GM23338 (cell line): ENCODE measurements around the gene COL6A1. TPM values are rescaled to one million over a fixed set of nuclear protein-coding genes. Genes with fewer than 3 reads are reported as not detected.
A peak's percentile ranks its signal among the peaks of the same experiment; 100 is the strongest.

Experiments
- ATAC-seq: fragments of 200-7000 bp; cut with Tn5 transposase; 3 replicates; pipeline ENCODE4 v1.9.1; 2020
- DNase-seq: peaks from one replicate; pipeline ENCODE4 v3.0.0-alpha.2; 2015; ENCODE audit warnings: low spot score
- H2AFZ ChIP-seq: fragments of 200-600 bp; sonication (generic); 2 replicates; pipeline ENCODE4 v1.8.0; 2016; ENCODE audit warnings: antibody characterized with exemption, mild to moderate bottlenecking, moderate library complexity
- H3F3A ChIP-seq: fragments of 200-600 bp; sonication (generic); replicated peaks from 2 replicates; pipeline ENCODE4 v1.8.0; 2017; ENCODE audit warnings: antibody characterized with exemption, mixed run types, low read depth
- H3K27ac ChIP-seq: fragments of 200-600 bp; sonication (generic); 2 replicates; pipeline ENCODE4 v1.6.1; 2016; ENCODE audit warnings: low read depth
- H3K27me3 ChIP-seq: fragments of 200-600 bp; sonication (generic); 2 replicates; pipeline ENCODE4 v1.8.0; 2016; ENCODE audit warnings: mild to moderate bottlenecking, mixed run types, moderate library complexity; ENCODE audit not compliant: insufficient read depth
- H3K36me3 ChIP-seq: fragments of 200-600 bp; sonication (generic); 2 replicates; pipeline ENCODE4 v1.8.0; 2016; ENCODE audit warnings: mild to moderate bottlenecking; ENCODE audit not compliant: insufficient read depth
- H3K4me1 ChIP-seq: fragments of 200-600 bp; sonication (generic); 2 replicates; pipeline ENCODE4 v1.8.0; 2016; ENCODE audit warnings: mild to moderate bottlenecking, moderate library complexity; ENCODE audit not compliant: insufficient read depth
- H3K4me2 ChIP-seq: fragments of 200-600 bp; sonication (generic); 2 replicates; pipeline ENCODE4 v1.7.1; 2017; ENCODE audit warnings: mixed run types
- H3K4me3 ChIP-seq: fragments of 200-600 bp; sonication (generic); 2 replicates; pipeline ENCODE4 v1.6.1; 2016; ENCODE audit warnings: mixed run types
- H3K79me2 ChIP-seq: fragments of 200-600 bp; sonication (generic); replicated peaks from 2 replicates; pipeline ENCODE4 v1.8.0; 2017; ENCODE audit warnings: mild to moderate bottlenecking; ENCODE audit not compliant: insufficient read depth
- H3K9me2 ChIP-seq: fragments of 200-600 bp; sonication (generic); 2 replicates; pipeline ENCODE4 v1.8.0; 2017; ENCODE audit not compliant: insufficient read depth
- H4K20me1 ChIP-seq: fragments of 200-600 bp; sonication (generic); replicated peaks from 2 replicates; pipeline ENCODE4 v1.8.0; 2017; ENCODE audit warnings: mild to moderate bottlenecking; ENCODE audit not compliant: insufficient read depth
- H3K27ac Mint-ChIP-seq: 2 replicates; pipeline ENCODE4 v1.8.0; 2020; ENCODE audit warnings: inconsistent platforms, mild to moderate bottlenecking, moderate library complexity, mixed read lengths
- H3K27me3 Mint-ChIP-seq: 3 replicates; pipeline ENCODE4 v1.8.0; 2022; ENCODE audit warnings: low read depth, mild to moderate bottlenecking, moderate library complexity, mixed read lengths, inconsistent platforms; ENCODE audit not compliant: insufficient read depth, poor library complexity
- H3K36me3 Mint-ChIP-seq: 3 replicates; pipeline ENCODE4 v1.8.0; 2021; ENCODE audit warnings: low read depth, mild to moderate bottlenecking, inconsistent platforms, moderate library complexity, mixed read lengths
- H3K4me1 Mint-ChIP-seq: 3 replicates; pipeline ENCODE4 v1.8.0; 2020; ENCODE audit warnings: mild to moderate bottlenecking, inconsistent platforms, mixed read lengths
- H3K4me3 Mint-ChIP-seq: 3 replicates; pipeline ENCODE4 v1.8.0; 2021; ENCODE audit warnings: moderate library complexity, mild to moderate bottlenecking, inconsistent platforms, mixed read lengths
- H3K9me3 Mint-ChIP-seq: 3 replicates; pipeline ENCODE4 v1.8.0; 2020; ENCODE audit warnings: moderate library complexity, mild to moderate bottlenecking, inconsistent platforms, mixed read lengths
- CREB1 ChIP-seq: fragments of 250-450 bp; sonication (Bioruptor Pico); IDR thresholded peaks from 2 replicates; pipeline ENCODE4 v1.5.0; 2020; ENCODE audit warnings: low read depth, mild to moderate bottlenecking, moderate library complexity
- EZH2phosphoT487 ChIP-seq: fragments of 200-600 bp; sonication (generic); IDR thresholded peaks from one replicate; pipeline ENCODE4 v1.8.1; 2018; ENCODE audit warnings: antibody characterized with exemption; ENCODE audit not compliant: unreplicated experiment
- JUNB ChIP-seq: IDR thresholded peaks from one replicate; pipeline ENCODE4 v1.6.1; 2016; ENCODE audit warnings: antibody characterized with exemption; ENCODE audit not compliant: unreplicated experiment
- NANOG ChIP-seq: IDR thresholded peaks from 2 replicates; pipeline ENCODE4 v1.6.1; 2016; ENCODE audit warnings: antibody characterized with exemption, borderline replicate concordance
- POLR2AphosphoS5 ChIP-seq: IDR thresholded peaks from 2 replicates; pipeline ENCODE4 v1.6.1; 2016; ENCODE audit warnings: antibody characterized with exemption, low read depth
- REST ChIP-seq: IDR thresholded peaks from one replicate; pipeline ENCODE4 v1.6.1; 2018; ENCODE audit warnings: antibody characterized with exemption; ENCODE audit not compliant: unreplicated experiment
- STAT1 ChIP-seq: IDR thresholded peaks from one replicate; pipeline ENCODE4 v1.6.1; 2016; ENCODE audit warnings: antibody characterized with exemption; ENCODE audit not compliant: unreplicated experiment
- ZNF114 ChIP-seq: fragments of 250-450 bp; sonication (Bioruptor Pico); IDR thresholded peaks from 2 replicates; pipeline ENCODE4 v1.5.0; 2020; ENCODE audit warnings: mild to moderate bottlenecking, moderate library complexity
- ZNF331 ChIP-seq: fragments of 250-450 bp; sonication (Bioruptor Pico); IDR thresholded peaks from 2 replicates; pipeline ENCODE4 v1.5.0; 2020; ENCODE audit warnings: low read depth, mild to moderate bottlenecking, moderate library complexity
- polyA plus RNA-seq: library from polyadenylated mRNA; unstranded; fragments of >200 nt; fragmentation: Nextera tagmentation; extraction: Ambion mirVana; gene quantifications from 2 replicates; pipeline ENCODE4 v1.2.1, GENCODE V29; 2016
- total RNA-seq: library from RNA; depleted of rRNA; stranded (reverse); fragments of >200 nt; shearing (Covaris generic); gene quantifications from 2 replicates; pipeline ENCODE4 v1.2.3, GENCODE V29; 2014
- TF ChIP-seq, protein P1 (sequence below), 2 experiments: fragments of 200-600 bp in 1 of 2; sonication (generic) in 1 of 2; conservative IDR thresholded peaks; 2 replicates each; pipeline versions ENCODE4 v1.5.1 to v1.6.1; 2016 to 2017; ENCODE audit warnings: antibody characterized with exemption in 2 of 2, low read depth in 2 of 2, mild to moderate bottlenecking in 2 of 2, moderate library complexity in 1 of 2

COL6A1 gene
- total and polyA plus RNA-seq, 2 experiments from 2014 or later = 76.0 to 180 TPM

- H3K4me3 Mint-ChIP-seq = no peak overlapping the region
- Histone ChIP-seq H3K4me3 (no peak overlapping the region), H3K4me2 (peak overlapping the region; percentile 55; the same call in 1 of the 2 replicates), H3F3A (no peaks in the 10 kb centered on the region), H3K27ac (no peak overlapping the region), H3K4me1 (peaks cover 10% of the 10 kb centered on the region), H3K27me3 (peaks cover 8% of the 10 kb centered on the region), H3K79me2 (0 out of 2 replicates have a peak, but pooled peaks cover 2% of the 10 kb centered on the region), H3K9me2 (no peaks in the 10 kb centered on the region), H2AFZ (peak overlapping the region; percentile 64), H3K36me3 (no peaks in the 10 kb centered on the region), H4K20me1 (no peaks in the 10 kb centered on the region)
- peak; percentile 58 for ATAC-seq
- peaks cover 20% of the 10 kb centered on the region for H3K27me3 Mint-ChIP-seq
- peaks cover 7% of the 10 kb centered on the region for H3K4me1 Mint-ChIP-seq
- DNase-seq = peak; percentile 79
- no peaks in the 10 kb centered on the region; the same call in 2 of the 3 replicates for H3K36me3 Mint-ChIP-seq
- H3K27ac Mint-ChIP-seq = no peak overlapping the region
- TF ChIP-seq ZNF114 (CRISPR knock-in tag) = no peak
- TF ChIP-seq, protein P1, sequence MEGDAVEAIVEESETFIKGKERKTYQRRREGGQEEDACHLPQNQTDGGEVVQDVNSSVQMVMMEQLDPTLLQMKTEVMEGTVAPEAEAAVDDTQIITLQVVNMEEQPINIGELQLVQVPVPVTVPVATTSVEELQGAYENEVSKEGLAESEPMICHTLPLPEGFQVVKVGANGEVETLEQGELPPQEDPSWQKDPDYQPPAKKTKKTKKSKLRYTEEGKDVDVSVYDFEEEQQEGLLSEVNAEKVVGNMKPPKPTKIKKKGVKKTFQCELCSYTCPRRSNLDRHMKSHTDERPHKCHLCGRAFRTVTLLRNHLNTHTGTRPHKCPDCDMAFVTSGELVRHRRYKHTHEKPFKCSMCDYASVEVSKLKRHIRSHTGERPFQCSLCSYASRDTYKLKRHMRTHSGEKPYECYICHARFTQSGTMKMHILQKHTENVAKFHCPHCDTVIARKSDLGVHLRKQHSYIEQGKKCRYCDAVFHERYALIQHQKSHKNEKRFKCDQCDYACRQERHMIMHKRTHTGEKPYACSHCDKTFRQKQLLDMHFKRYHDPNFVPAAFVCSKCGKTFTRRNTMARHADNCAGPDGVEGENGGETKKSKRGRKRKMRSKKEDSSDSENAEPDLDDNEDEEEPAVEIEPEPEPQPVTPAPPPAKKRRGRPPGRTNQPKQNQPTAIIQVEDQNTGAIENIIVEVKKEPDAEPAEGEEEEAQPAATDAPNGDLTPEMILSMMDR (conservative IDR thresholded peaks at IDR 0.05; ENCODE audit: low read depth in 2 of 2) = peak; percentile 76 to 96
- H3K9me3 Mint-ChIP-seq = peaks cover 8% of the 10 kb centered on the region
Observed at GRCh38 chr21:45970674-45971615, 10.6 kb upstream of the COL6A1 start.

- Histone ChIP-seq H3F3A (0 out of 2 replicates have a peak, but pooled peaks cover 3% of the 10 kb centered on the region), H3K4me2 (peak overlapping the region; percentile 99), H3K9me2 (no peaks in the 10 kb centered on the region), H2AFZ (0 out of 2 replicates have a peak overlapping the region, but pooled peaks have one; percentile 66), H3K27ac (no peak overlapping the region), H3K4me1 (peaks cover 17% of the 10 kb centered on the region), H3K27me3 (peaks cover 8% of the 10 kb centered on the region), H3K36me3 (no peaks in the 10 kb centered on the region), H3K79me2 (0 out of 2 replicates have a peak, but pooled peaks cover 2% of the 10 kb centered on the region), H3K4me3 (peak overlapping the region; percentile 85; the same call in 1 of the 2 replicates), H4K20me1 (no peaks in the 10 kb centered on the region)
- peaks cover 11% of the 10 kb centered on the region for H3K4me1 Mint-ChIP-seq
- H3K27me3 Mint-ChIP-seq = peaks cover 20% of the 10 kb centered on the region
- no peaks in the 10 kb centered on the region; the same call in 2 of the 3 replicates for H3K36me3 Mint-ChIP-seq
- no peak overlapping the region for H3K4me3 Mint-ChIP-seq
- DNase-seq (peak; percentile 32), ATAC-seq (no peak)
- H3K9me3 Mint-ChIP-seq = no peaks in the 10 kb centered on the region
- no peak overlapping the region for H3K27ac Mint-ChIP-seq
- TF ChIP-seq POLR2AphosphoS5 (no peak), JUNB (no peak), NANOG (no peak), CREB1 (no peak), REST (no peak), ZNF114 (CRISPR knock-in tag) (no peak), STAT1 (no peak), EZH2phosphoT487 (no peak), ZNF331 (CRISPR knock-in tag) (no peak)
Observed at GRCh38 chr21:45971616-45972352, 9.8 kb upstream of the COL6A1 start.
